Activated CD4-positive, alpha-beta T cell treated with anti-CD3 and anti-CD28 coated beads for 24 hours (primary cell): ENCODE data around the gene CLN5.
"Not testable (repeated sequence)": the region's sequence is repeated elsewhere in the genome, so short reads cannot be mapped to it uniquely, and the experiment has no call there.

Experiments used
- DNase-seq, 2 donors: peaks; one replicate each; pipeline ENCODE4 v3.0.0-alpha.2; 2020; ENCODE audit warnings: low read depth in 2 of 2

The CLN5 gene

GRCh38 chr13:76991796-76992547 is at the start of gene CLN5:
Gene CLN5, plus strand, starts transcription at chr13:76992081. Its CDS starts 18 bp downstream, at chr13:76992099.
- peak; percentile 86 to 88 for DNase-seq

DNA sequence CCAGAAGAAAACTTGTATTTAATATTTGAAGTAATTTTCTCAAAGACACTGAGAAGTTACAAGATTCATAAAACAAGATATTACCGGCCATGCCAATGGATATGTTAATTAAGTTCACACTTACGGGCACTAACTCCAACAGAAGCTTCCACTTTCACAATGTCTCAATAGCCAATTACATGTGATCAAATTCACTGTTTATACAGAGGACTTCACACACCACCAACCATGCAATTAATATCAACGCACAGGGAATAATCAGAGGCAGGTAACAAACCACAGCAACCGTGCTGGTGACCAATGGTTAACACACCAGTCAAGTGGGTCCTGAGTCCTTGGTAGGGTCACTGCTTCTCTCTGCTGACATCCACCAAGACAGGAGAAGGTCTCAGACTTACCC is 49.5 kb upstream of the CLN5 start:
- no peak for DNase-seq

- DNase-seq, result no peak
Observed at GRCh38 chr13:76943646-76944045, 48.2 kb upstream of the CLN5 start.

DNA sequence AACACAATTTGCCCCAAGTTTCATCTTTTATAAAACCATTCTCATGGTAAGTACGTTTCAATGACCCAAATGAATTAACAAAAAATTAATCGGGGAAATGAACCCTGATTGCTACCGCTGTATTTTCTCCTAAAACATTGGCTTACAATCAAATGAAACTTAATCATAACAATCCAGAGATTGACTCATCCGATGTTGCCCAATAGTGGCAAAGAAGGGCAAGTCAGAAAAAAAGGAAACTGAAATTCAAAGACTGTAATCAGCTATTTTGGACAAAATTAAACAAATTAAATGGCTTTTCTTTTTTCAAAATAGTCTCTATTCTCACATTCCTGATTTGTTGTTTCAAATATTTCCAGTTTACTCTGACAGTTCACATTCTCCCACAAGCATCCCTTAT is 47.4 kb upstream of the CLN5 start:
- no peak for DNase-seq

- DNase-seq, result no peak
Observed at GRCh38 chr13:76948149-76948548, 43.7 kb upstream of the CLN5 start, which contains the start of gene ACOD1. Gene ACOD1, plus strand, starts transcription at chr13:76948511. Its CDS starts 48 bp downstream, at chr13:76948559.

DNA sequence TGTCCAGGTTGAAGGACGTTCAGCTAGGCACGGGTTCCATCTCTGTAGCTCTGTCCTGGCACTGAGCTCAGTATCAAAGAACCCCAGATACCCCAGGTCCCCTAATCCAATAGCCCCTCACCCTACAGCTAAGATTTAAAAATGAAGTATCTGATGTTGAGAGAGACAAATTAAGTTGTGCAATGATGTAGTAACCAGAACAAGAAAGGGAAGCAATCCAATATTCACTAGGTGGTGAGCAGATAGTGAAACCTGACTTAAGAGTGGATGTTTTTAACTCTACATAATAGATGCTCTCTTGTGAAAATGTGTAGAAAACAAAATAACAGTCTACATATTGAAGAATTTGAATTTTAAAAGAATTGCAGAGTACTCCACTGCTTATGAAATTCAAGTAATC is 41.8 kb upstream of the CLN5 start:
- DNase-seq, result no peak

DNA sequence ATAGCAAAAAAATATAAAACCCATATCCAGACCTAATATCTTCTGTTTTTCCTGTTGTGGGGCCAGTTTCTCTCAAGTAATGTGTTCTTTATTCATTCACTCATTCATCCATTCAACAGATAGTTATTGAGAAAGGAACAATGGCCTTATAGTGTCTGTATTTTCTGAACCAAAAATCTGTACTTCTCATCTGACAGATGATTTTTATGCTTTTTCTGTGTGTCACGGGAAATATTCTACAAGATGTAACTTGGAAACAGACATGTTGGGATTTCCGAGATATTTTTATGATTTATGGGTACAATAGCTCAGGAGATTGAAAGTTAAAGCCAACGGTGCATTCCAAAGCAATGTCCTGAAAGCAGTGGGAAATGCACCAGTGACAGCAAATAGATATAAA is 37.9 kb upstream of the CLN5 start:
- DNase-seq, result no peak

DNA sequence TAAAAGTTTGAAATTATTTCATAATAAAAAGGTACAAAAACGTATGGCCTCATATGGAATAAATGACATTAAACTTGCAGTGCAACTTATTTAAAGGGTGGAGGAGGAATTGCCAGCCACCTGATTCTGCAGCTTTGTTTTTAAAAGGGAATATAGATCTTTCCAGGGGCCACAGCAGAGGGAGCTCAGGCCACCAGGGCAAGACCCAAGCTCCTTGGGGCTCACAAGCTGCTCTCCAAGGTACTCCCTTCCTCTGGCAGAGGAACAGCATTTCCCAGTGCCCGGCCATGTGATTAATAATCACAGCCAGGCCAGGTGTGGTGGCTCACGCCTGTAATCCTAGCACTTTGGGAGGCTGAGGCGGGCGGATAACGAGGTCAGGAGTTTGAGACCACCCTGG is 37.3 kb upstream of the CLN5 start:
- DNase-seq, result no peak

GRCh38 chr13:76955193-76955592 is 36.7 kb upstream of the CLN5 start:
- no peak for DNase-seq

GRCh38 chr13:76955661-76956060 is 36.2 kb upstream of the CLN5 start:
- no peak for DNase-seq

DNA sequence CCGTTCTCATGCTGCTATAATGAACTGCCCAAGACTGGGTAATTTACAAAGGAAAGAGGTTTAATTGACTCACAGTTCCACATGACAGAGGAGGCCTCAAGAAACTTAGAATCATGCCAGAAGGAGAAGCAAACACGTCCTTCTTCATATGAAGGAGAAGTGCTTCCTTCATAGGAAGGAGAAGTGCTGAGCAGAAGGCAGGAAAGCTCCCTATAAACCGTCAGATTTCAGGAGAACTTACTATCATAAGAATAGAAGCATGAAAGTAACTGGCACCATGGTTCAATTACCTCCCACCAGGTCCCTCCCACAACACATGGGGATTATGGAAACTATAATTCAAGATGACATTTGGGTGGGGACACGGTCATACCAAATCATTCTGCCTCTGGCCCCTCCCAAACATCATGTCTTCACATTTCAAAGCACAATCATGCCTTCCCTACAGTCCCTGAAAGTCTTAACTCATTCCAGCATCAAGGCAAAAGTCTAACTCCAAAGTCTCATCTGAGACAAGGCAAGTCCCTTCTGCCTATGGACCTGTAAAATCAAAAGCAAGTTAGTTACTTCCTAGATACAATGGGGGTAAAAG is 32.9 kb upstream of the CLN5 start:
- DNase-seq, result no peak

DNA sequence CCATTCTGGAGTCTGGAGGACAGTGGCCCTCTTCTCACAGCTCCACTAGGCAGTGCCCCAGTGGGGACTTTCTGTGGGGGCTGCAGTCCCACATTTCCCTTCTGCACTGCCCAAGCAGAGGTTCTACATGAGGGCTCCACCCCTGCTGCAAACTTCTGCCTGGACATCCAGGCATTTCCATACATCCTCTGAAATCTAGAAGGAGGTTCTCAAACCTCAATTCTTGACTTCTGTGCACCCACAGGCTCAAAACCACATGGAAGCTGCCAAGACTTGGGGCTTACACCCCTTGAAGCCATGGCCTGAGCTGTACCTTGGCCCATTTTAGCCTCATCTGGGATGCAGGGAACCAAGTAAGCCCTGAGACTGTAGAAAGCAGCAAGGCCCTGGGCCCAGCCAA is 32.1 kb upstream of the CLN5 start:
- not testable (repeated sequence) for DNase-seq

DNA sequence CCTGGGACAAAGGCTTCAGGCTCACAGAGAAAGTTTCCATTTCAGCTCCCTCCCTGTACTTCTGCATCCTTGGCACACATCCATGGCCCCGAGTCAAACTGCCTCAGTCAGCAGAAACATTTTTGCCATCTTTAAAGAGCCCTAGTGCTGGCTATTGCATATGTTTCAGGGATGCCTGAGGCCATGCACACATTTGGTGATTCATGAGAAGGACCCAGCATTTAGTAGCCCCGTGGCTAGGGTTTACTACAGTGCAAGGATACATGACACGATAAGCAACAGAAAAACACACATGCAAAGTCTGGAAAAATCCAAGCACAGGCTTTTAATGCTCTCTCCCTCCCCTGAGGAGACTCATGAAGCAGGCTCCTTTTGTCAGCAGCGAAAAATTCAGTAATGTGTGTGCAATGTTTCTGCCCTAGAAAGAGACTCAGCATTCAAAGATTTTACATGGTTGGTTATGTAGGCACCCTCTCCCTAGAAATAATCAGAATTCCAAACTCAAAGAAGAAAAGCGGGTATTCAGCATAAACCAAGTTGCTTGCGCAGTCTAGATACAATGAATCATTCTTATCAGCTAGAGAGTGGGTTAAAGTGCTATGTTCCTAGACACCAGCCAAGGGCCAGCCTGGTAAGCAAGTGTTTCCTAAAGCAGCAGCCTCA is 26.0 kb upstream of the CLN5 start:
- DNase-seq, result no peak

DNA sequence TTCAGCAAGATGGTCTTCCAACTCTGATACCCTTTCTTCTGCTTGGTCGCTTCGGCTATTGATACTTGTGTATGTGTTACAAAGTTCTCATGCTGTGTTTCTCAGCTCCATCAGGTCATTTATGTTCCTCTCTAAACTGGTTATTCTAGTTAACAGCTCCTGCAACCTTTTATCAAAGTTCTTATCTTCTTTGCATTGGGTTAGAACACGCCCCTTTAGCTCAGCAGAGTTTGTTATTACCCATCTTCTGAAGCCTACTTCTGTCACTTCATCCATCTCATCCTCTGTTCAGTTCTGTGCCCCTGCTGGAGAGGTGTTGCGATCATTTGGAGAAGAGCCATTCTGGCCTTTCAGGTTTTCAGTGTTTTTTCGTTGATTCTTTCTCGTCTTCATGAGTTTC is 24.9 kb upstream of the CLN5 start:
- no peak for DNase-seq

- no peak for DNase-seq
Observed at GRCh38 chr13:76968041-76968440, 23.8 kb upstream of the CLN5 start.

GRCh38 chr13:76969488-76970365 is 22.2 kb upstream of the CLN5 start:
- DNase-seq, result no peak

- no peak for DNase-seq
Observed at GRCh38 chr13:76971215-76971614, 20.7 kb upstream of the CLN5 start.

DNA sequence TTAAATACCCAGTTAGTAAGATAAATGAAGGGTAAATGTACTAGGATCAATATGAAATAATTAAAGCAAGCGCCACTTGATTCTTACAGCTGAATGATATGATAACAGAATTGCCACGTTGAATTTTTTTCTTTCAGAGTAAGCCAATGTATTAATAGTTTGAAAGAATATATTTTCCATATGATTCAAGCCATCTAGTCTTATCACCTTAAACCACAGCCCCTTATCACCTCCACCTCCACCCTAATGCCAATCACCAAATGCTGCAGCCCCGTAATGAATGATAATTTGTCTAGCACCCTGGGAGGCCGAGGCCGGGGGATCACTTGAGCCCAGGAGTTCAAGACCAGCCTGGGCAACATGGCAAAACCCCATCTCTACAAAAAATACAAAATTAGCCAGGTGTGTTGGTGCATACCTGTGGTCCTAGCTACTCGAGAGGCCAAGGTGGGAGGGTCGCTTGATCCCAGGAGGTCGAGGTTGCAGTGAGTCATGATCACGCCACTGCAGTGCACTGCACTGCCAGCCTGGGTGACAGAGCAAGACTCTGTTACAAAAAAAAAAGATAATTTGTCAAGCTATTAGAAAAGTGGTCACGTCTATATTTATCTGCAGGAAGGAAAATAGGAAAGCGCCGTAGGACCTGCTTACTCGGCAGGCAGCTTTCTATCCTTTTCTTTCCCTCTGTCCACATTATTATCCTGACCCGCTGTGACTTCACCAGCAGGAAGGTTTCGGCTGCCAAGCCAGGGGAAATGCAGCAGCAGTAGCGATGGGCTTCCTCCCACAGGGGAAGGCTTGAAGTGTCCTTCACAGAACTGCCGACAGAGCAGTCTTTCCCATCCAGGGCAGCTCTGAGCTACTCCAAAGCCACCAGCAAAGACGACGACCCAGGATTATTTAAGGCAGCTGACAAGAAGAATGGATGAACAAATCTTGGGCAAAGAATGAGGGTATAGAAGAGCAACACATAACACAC is 19.7 kb upstream of the CLN5 start:
- no peak for DNase-seq

GRCh38 chr13:76973920-76974617 is 17.8 kb upstream of the CLN5 start:
- DNase-seq, result no peak

DNA sequence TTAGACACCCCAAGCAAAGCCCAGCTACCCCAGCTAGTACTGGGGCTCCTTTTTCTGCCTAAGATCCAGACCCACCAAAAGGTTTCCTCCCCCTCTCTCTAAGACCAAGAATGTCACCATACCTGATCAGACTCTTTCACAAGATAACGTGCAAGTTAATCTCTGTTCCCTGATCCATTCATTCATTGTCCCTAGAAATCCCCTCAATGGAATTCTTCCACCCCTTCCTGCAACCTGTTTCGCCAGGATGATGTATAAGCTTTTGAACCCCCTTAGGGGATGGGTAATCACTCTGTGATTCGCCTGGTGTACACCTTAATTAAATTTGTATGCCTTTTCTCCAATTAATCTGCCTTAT is 17.3 kb upstream of the CLN5 start:
- no peak for DNase-seq
